Measurements from ENCODE around the gene MEI4. TPM values are rescaled to one million over a fixed set of nuclear protein-coding genes. Genes with fewer than 3 reads are reported as not detected.

Gene MEI4
- total and polyA plus RNA-seq, 10 of the 15 experiments (the other 5 are each of a cell fraction or from before 2014, with no cell fraction given) = 0.03 to 0.04 (median 0.03) TPM; not detected in 7

DNA sequence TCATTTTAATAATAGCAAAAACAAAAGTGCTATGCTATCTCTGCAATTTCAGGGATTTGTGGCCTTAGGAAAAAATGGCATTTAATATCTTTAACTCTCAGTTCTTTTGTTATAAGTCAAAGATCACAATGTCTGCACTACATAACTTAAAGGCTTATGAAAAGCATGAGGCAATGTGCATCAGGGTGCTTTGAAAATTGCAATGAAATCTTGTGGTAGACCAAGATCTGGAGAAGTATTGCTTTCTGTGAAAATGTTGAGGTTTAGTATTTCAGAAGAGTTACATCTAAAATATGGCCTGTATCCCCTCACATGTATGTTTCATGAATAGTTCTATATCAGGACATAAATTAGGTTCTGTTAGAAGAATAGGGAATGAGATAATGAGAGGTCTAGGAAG, 200.6 kb downstream of the MEI4 start:
- ATAC-seq = no peak
- no peak overlapping the region for H3K27ac ChIP-seq (ENCODE audit: control insufficient read depth, insufficient read depth)
- no peaks in the 10 kb centered on the region for H3K27me3 ChIP-seq (replicated peaks in 1 of 2; ENCODE audit: control insufficient read depth in 2 of 2, insufficient read depth in 2 of 2, low read length in 1 of 2)
- no peak for DNase-seq (ENCODE audit: low read depth, low spot score)
- FAIRE-seq = no peak
- POLR2A ChIA-PET = no interaction called here
- no peaks in the 10 kb centered on the region for H3K4me1 ChIP-seq (ENCODE audit: control insufficient read depth, insufficient read depth, low read length)
- H3K36me3 ChIP-seq (ENCODE audit: control insufficient read depth in 2 of 2, insufficient read depth in 2 of 2, low read length in 1 of 2) = no peaks in the 10 kb centered on the region
- H3K9ac ChIP-seq (ENCODE audit: control insufficient read depth, insufficient read depth, low read length) = no peak overlapping the region
- RAD21 ChIA-PET (ENCODE audit: unreplicated experiment) = no interaction called here
- no peaks in the 10 kb centered on the region for H3K9me3 ChIP-seq (replicated peaks; ENCODE audit: control insufficient read depth, insufficient read depth, low read length)
- TF ChIP-seq FOXK2 (IDR thresholded peaks at IDR 0.05) (no peak), POLR2AphosphoS2 (IDR thresholded peaks at IDR 0.05; ENCODE audit: low read depth, low read length) (no peak), ZNF622 (IDR thresholded peaks at IDR 0.05) (no peak), MYB (IDR thresholded peaks at IDR 0.05; ENCODE audit: borderline replicate concordance, low read depth, low read length) (no peak)
- no peak overlapping the region for H2AFZ ChIP-seq (ENCODE audit: control insufficient read depth, low read depth, low read length)
- no TSS peak for BruUV-seq (replicated peaks)
- no peaks in the 10 kb centered on the region for H3K79me2 ChIP-seq (ENCODE audit: control insufficient read depth, insufficient read depth, low read length)
- SMC1A ChIA-PET (ENCODE audit: uncharacterized antibody, unreplicated experiment) = interaction anchor here (1.1 kb wide), 1 partner anchor 8 kb away, joined by 4 read pairs; no protein-coding TSS in a partner anchor
- no peak overlapping the region for H3K4me2 ChIP-seq (ENCODE audit: control insufficient read depth, insufficient read depth)
- no peak overlapping the region for H3K4me3 ChIP-seq
- CTCF ChIA-PET = interaction anchor here (1.2 kb wide), 1 partner anchor 72 kb away, joined by 3 read pairs; no protein-coding TSS in a partner anchor
- no peaks in the 10 kb centered on the region for H4K20me1 ChIP-seq (ENCODE audit: control insufficient read depth, insufficient read depth)
- intact Hi-C loops (cut with micrococcal nuclease; ENCODE audit: unreplicated experiment) (no loop called here), in situ Hi-C loops (cut with MboI) (no loop called here)

DNA sequence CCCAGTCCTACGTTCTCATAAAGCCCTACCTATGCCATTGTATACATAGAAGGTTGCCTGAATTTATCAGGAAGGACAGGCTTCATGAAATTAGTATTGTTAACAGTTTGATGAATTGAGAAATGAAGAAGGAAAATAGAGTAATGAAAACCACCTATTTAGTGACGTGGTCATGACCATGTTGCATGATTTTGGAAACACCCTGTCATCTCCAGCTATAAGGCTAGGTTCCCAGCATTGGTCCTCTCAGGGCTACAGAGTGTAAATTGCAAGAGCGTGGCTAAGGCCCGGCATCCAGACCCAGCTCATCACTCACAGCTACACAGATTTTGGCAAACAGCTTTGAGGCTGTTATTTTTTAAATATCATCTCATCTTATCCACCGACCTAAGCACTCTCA, 203.6 kb downstream of the MEI4 start:
- BruUV-seq (replicated peaks) = no TSS peak
- Histone ChIP-seq H3K9ac (ENCODE audit: control insufficient read depth, insufficient read depth, low read length) (no peak overlapping the region), H3K27me3 (replicated peaks in 1 of 2; ENCODE audit: control insufficient read depth in 2 of 2, insufficient read depth in 2 of 2, low read length in 1 of 2) (no peaks in the 10 kb centered on the region), H4K20me1 (ENCODE audit: control insufficient read depth, insufficient read depth) (no peaks in the 10 kb centered on the region), H3K79me2 (ENCODE audit: control insufficient read depth, insufficient read depth, low read length) (no peaks in the 10 kb centered on the region), H3K4me3 (no peak overlapping the region), H2AFZ (ENCODE audit: control insufficient read depth, low read depth, low read length) (no peak overlapping the region), H3K9me3 (replicated peaks; ENCODE audit: control insufficient read depth, insufficient read depth, low read length) (no peaks in the 10 kb centered on the region), H3K36me3 (ENCODE audit: control insufficient read depth in 2 of 2, insufficient read depth in 2 of 2, low read length in 1 of 2) (no peaks in the 10 kb centered on the region), H3K4me2 (ENCODE audit: control insufficient read depth, insufficient read depth) (no peak overlapping the region), H3K4me1 (ENCODE audit: control insufficient read depth, insufficient read depth, low read length) (no peaks in the 10 kb centered on the region), H3K27ac (ENCODE audit: control insufficient read depth, insufficient read depth) (no peak overlapping the region)
- ChIA-PET RAD21 (ENCODE audit: unreplicated experiment) (no interaction called here), SMC1A (ENCODE audit: uncharacterized antibody, unreplicated experiment) (no interaction called here), CTCF (no interaction called here), POLR2A (no interaction called here)
- 7% methylated on average over 5 of the region's 5 CpGs for WGBS (ENCODE audit: insufficient coverage, insufficient replicate concordance, low lambda C conversion rate, missing lambda C conversion rate)
- in situ Hi-C loops (cut with MboI) = no loop called here
- DNase-seq (ENCODE audit: low read depth, low spot score) = no peak
- no peak for FAIRE-seq
- no peak for ATAC-seq
- intact Hi-C loops (cut with micrococcal nuclease; ENCODE audit: unreplicated experiment) = no loop called here
- TF ChIP-seq ZSCAN29 (IDR thresholded peaks at IDR 0.05) = no peak
- TF ChIP-seq CUX1 (IDR thresholded peaks at IDR 0.05; ENCODE audit: insufficient replicate concordance, low read depth, low read length) = no peak
- no peak for TF ChIP-seq RELA (IDR thresholded peaks at IDR 0.05; ENCODE audit: borderline replicate concordance, partially characterized antibody)
- TF ChIP-seq, protein P1, sequence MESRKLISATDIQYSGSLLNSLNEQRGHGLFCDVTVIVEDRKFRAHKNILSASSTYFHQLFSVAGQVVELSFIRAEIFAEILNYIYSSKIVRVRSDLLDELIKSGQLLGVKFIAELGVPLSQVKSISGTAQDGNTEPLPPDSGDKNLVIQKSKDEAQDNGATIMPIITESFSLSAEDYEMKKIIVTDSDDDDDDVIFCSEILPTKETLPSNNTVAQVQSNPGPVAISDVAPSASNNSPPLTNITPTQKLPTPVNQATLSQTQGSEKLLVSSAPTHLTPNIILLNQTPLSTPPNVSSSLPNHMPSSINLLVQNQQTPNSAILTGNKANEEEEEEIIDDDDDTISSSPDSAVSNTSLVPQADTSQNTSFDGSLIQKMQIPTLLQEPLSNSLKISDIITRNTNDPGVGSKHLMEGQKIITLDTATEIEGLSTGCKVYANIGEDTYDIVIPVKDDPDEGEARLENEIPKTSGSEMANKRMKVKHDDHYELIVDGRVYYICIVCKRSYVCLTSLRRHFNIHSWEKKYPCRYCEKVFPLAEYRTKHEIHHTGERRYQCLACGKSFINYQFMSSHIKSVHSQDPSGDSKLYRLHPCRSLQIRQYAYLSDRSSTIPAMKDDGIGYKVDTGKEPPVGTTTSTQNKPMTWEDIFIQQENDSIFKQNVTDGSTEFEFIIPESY (IDR thresholded peaks at IDR 0.05) = no peak
- TF ChIP-seq YY1 (IDR thresholded peaks at IDR 0.05; ENCODE audit: low read depth, low read length) = no peak
- TF ChIP-seq, protein P2, sequence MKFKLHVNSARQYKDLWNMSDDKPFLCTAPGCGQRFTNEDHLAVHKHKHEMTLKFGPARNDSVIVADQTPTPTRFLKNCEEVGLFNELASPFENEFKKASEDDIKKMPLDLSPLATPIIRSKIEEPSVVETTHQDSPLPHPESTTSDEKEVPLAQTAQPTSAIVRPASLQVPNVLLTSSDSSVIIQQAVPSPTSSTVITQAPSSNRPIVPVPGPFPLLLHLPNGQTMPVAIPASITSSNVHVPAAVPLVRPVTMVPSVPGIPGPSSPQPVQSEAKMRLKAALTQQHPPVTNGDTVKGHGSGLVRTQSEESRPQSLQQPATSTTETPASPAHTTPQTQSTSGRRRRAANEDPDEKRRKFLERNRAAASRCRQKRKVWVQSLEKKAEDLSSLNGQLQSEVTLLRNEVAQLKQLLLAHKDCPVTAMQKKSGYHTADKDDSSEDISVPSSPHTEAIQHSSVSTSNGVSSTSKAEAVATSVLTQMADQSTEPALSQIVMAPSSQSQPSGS (IDR thresholded peaks at IDR 0.05; ENCODE audit: low read length) = no peak
- TF ChIP-seq SMAD5 (IDR thresholded peaks at IDR 0.05; ENCODE audit: low read depth) = no peak
- no peak for TF ChIP-seq FOXK2 (IDR thresholded peaks at IDR 0.05)

Measured in GM12878 (cell line).